ENCODE data around the gene C11orf24.
"Not testable (repeated sequence)": the region's sequence is repeated elsewhere in the genome, so short reads cannot be mapped to it uniquely, and the experiment has no call there.

The C11orf24 gene
- 4.7 to 8.0 (median 6.0) reads per million in 4 donors for total RNA-seq

DNA sequence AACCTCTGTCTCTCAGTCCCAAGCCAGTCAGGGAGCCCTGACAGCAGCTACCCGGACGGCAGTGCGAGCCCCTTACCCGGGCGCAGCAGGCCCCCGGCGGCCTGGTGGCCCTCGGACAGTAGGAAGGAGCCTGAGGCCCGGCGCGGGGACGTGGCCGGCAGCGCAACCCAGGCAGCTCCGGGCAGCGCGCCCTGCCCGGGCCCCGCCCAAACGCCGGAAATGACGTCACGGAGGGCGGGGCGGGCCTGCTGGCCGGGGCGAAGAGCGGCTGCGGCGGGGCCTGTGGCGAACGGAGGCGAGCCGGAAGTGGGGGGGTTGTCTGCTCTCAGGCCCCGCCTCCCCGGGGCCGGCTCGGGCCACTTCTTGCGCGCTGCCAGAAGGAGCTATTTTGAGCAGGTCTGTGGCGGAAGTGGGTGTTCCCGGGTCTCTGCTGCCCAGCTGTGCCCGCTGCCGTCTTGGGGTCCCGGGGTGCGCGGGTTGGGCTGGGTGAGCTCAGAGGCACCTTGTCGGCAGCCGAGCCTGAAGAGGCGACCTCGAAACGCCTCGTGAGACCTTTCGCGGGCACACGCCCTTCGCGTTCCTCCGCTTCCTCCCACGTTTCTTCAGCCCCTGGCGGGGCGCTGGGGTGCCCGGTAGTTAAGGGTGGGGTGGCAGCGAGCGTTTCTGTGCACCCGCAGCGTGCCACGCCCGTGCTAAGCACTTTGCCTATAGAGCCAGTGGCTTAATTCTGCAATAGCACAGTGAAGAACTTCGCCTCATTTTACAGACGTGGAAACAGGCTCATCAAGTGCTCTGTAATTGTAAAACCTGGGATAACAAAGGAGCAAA is at the start of gene C11orf24:
Gene C11orf24 (minus strand): TSS at position 193 of the 828 bp plus-strand sequence. CDS start 8,206 bp downstream, outside the sequence.
- peak; percentile 88 to 95 (median 89) for DNase-seq

DNA sequence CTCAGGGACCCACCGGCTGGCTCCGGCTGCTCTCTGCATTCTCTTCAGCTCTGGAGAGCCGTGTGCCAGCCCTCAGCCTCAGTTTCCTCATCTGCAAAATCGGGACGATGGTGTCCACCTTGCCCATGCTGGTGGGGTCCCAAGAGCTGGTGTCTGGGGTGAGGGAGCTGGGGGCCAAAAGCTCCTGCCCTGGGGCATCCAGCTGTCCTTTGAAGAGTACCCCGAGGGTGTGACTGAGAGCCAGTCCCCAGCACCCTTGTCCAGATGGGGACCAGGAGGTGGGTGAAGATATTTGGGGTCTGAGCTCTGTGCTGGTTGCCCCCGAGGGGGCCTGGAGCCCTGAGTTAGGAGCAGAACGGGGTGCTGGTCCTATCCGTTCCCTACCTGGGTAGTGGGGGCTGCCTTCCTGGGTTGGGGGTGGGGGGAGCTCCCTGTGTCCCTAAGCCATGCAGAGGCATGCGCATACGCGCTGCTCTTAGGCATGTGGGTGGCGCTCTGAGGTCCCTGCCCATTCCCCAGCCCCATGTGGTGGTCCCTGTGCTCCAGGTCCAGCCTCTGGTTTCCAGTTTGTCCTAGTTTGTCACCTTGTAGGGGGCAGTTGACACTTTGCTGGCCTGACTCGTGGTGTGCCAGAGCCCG is 45.5 kb upstream of the C11orf24 start:
- DNase-seq: no peak

DNA sequence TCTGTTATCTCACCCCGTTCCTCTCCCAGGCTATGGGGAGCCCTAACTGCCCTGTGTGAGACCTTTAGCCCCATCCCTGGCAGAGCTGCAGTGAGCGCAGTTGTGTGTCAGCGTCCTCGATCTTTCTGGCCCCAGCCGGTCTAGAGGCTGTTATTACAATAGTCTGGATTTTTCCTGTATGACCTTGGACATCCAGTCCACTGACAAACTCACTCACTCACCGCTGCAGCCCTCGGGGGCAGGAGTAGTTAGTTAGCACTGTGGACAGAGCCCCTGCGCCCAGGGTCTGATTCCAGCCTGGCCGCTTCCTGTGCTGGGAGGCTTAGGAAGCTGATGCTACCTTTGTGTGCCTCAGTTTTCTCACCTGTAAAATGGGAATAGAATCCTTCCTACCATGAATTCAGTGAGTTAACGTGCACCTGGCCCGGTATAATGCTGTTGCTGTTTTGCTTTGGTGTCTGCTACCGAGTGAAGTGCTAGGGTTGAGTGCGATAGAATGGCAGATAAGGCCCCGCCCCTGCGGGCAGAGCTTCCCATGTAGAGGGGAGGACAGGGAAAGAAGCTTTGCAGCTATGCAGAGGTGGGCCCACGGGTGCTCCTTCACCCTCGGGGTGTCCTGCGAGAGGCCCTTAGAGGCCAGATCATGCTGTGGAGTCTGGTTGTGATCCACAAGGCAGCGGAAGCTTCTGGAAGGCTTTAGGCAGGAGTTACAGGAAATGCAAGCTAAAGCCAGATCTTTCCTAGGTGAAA is 43.6 kb upstream of the C11orf24 start:
- no peak for DNase-seq

DNA sequence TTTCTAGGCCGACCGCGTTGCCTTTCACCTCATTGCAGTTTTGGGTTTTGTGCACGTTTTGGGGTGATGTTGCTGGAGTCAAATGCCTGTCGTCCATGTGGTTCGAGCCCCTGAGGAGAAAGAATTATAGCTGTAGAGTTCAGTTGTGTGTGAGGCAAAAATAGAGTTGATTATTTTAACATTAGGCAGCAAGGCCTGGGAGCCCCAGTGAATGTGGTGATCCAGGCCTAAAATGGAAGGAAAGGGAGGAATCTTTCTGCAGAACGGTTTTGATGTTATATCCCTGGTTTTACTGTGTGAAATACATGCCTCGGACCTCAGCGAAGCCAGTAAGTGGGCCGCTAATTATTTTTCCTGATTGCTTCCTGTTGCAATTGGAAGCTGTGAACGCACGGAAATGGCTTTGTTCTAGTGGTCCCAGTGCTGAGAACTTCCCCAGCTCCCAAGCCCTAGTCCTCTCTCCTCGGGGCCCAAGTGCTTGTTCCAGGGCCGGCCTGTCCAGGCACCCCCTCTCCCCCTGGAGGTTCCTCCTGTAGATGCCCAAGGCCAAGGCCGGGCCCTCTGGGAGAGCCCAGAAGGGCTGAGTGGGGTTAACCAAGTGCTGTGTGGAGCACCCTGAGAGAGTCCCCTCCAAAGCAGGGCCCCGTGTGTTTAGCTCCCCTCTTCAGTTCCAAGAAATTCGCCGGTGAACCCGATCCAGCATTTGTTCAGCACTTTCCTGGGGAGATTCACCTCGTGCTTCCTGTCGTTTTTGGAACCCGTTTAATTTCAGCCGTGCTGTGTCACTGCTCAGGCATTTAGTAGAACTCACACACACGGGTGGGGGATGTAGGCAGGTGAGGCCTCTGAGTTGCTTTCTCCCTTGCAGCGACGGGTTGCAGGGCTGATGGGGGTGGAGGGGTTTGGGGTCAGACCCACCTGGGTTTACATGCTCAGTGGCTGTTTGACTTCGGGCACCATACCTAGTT is 42.7 kb upstream of the C11orf24 start:
- no peak for DNase-seq

DNA sequence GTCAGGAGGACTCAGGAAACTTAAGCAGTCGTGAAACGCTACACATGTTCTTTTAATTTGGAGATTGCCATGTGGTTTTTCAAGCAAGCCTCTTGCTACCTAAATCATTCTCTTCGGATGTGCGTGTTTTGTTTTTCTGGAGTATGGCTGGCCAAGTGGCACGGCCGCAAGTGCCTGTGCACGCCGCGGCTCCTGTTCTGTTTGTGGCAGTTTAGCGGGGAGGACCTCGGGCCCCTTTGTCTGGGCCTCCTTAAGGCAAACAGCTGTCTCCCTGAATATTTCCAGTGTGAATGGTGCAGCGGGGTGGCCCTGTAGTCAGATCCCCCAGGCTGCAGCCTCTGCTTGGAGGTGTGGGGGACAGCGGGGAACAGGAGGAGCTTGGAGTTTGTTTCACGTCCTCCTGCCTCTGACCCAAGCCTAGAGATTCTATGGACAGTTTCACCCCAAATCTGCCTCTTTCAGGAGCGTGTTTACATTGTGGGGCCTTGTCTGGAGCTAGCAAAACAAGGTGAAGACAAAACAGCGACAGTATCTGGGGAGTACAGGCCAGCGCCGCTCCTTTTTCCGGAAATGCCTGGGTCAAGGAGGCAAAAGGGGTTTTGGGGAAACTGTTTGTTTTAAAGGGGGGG is 41.9 kb upstream of the C11orf24 start:
- DNase-seq: no peak

DNA sequence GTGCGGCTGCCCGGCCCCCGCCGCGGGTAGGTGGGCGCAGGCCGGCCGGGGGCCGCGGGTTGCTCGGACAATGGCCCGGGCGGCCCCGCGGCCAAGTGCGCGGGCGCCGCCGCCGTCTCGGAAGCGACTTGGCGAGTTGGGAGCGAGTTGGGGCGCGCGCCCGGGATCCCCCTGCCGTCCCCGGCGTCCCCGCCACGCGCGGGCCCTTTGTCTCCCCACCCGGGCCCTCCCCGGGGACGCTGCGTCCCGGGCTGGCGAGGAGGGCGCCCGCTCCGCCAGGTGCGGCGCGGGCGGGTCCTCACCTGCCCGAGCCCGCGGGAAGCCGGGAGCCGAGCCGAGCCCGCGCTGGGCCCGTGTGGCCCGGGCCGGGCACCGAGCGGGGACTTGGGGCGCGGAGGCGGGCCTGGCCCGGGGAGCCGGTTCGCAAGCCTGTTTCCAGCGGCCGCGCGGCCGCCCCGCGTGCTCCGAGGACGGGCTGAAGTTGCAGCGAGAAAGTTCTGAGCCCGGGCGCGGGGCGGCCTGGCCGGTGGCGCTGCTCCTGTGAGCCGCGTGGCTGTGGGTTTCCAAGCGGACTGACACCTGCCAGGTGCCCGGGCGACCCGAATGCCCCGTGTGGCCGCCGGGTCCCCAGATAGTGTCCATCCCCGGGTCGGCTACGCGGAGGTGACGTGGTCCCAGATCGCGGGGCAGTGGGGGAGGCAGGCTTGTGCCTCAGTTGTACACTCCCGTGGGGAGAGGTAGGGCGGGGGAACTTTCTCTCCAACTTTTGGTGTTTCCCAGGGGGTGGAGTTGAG is 41.2 kb upstream of the C11orf24 start:
- DNase-seq: no peak

DNA sequence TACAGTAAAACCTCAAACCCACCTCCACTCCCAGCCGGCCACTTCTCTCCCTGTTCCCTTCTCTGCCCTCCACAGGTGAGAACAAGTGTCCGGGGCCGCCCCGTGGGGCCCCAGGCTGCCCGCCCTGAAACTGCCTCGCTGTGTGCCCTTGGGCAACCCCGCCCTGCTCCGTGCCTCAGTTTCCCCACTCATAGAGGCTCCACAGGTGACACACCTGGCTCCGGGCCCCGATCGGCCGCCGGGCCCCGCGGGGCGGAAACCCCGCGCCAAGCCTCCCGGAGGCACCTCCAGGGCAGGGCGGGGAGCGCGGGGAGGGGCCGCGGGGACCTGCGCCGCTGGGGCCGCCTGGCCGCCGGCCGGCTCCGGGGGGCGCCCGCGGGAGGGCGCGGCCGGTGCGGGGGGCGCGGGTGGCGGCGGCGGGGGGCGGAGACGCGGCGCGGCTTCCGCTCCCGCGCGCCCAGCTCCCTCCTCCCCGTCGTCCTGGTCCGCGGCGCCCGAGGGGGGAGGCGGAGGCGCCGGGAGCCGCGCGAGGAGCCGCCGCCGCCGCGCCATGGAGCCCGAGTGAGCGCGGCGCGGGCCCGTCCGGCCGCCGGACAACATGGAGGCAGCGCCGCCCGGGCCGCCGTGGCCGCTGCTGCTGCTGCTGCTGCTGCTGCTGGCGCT is 40.5 kb upstream of the C11orf24 start, which contains the start of gene LRP5:
Gene LRP5 (plus strand): TSS at position 475 of the 663 bp plus-strand sequence. CDS start 124 bp downstream, at position 599.
- DNase-seq: no peak

DNA sequence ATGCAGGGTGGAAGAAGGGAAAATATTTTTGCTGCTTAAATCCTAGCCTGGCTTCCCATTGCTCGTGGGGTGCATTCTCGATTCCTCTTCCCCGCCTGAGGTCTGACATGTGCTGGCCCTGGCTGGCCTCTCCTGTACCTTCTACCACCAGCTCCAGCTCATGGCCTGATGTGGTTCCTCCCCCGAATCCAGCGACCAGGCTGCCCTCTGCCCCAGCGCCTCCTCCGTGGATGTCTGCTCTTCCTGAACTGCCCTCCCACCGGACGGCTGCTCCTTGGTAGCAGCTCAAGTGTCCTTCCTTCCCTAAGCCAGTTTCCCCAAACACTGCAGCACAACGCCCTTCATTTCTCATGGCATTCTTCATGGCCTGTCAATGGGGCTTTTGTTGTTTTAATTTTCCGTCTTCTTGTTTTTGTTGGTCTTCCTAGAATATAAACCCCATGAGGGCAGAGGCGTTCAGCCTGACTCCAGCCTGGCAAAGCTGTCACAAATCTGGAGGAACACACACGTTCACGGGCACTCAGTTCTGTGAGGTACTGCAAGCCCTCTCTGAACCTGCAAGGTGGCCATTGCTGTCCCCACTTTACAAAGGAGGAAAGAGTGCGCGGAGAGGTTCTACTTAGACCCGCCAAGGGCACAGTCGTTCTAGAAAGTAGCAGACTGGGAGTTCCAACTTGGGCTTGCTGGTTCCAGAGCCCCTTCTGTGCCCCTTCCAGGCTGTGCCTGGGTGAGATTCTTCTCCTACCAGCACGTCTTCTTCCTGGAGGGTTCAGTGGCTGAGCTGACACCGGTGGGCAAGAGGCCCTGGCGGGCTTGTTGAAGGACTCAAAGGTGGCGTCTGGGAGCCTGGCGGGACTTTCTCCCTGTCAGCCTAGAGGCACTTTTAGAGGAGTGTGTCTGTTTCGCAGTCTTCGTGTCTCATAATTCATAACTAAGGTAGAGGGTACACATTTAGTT is 39.7 kb upstream of the C11orf24 start:
- no peak for DNase-seq

DNA sequence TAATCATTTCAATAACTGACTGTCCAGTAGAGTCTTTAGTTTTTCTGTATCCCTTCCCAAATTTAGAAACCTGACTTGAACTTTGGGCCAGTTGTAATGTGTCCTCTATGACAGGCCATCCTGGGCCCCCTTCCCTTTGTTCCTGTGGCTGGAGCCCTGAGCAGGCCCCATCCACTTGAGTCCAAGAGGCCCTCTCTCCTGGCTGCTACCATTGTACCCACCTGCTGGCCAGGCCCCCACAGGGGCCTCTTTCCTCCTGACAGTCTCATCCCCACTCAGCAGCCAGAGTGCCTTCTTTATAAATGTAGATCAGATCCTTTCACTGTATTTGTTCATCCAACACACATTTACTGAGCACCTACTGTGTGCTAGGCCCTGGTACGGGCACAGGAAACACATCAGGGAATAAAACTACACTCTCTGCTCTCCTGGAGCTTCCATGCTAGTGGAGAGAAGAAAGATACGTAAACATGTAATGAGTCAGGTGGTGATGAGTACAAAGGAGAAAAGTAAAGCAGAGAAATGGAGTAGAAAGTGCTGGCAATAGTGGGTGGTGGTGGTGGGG is 37.9 kb upstream of the C11orf24 start:
- DNase-seq: no peak

DNA sequence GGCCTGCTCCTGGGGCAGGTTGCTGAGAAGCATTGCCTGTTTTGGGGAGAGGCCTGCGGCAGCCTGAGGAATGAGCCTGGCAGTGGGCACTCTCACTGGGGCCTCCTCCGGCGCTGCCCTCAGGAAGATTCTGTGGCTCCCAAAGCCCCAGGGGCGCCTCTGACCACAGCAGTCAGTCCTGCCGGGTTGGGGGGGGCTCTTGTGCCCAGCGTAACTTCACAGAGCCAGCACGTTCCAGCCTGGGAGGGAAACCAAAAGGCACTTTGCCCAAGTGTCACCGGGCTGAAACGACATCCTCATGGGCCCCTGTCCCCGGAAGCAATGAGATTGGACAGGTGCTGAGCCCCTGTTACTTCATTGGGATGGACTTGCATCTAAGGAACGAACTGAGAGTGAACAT is 36.3 kb upstream of the C11orf24 start:
- DNase-seq: no peak

DNA sequence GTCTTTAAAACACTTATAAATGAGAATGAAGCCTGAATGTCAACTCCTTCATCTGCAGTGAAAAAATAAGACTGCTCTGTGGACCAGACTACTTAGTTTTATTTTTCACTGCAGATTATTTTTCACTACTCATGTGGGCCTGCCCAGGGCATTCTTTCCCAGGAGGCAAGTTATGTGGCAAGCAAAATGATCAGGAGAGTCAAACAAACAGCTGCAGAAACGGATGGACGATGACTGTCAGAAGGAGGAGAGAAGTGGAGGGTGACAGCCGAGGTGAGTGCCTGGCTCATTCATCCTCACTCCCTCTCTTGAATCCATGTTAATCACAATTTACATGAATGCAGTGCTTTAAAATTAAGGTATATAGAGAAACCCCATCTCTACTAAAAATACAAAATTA is 34.9 kb upstream of the C11orf24 start:
- DNase-seq: no peak

DNA sequence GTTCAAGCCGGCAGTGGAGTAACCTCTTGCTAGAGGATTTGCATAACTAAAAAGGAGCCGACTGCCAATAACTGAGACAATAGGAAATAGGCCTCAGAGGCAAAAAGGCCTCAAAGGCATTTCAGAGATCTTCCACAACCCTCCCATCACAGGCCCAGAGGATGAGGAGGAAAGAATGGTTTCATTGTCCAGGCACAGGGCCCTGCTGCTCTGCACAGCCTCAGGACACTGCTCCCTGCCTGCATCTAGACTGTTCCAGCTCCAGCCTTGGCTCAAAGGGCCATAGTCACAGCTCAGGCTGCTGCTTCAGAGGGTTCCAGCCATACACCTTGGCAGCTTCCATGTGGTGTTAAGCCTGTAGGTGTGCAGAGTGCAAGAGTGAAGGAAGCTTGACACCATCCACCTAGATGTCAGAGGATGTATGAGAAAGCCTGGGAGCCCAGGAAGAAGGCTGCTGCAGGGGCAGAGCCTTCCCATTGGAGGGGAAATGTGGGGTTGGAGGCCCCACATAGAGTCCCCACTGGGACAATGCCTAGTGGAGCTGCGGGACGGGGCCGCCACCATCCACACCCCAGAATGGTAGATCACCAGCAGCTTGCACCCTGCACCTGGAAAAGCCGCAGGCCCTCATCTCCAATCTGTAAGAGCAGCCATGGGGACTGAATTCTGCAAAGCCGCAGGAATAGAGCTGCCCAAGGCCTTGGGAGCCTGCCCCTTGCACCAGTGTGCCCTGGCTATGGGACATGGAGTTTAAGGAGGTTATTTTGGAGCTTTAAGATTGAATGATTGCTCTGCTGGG is 32.4 kb upstream of the C11orf24 start:
- DNase-seq: no peak

DNA sequence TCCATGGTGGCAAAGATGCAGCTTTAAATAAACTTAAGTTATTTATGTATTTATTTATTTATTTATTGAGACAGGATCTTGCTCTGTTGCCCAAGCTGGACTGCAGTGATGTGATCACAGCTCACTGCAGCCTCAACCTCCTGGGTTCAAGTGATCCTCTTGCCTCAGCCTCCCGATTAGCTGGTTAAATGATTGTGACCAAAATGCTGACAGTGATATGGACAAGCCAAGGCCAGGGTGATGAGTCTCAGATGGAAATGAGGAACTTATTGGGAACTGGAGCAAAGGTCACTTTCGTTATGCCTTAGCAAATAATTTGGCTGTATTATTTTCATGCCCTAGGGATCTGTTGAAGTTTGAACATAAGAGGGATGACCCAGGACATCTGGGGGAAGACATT is 31.3 kb upstream of the C11orf24 start:
- DNase-seq: no peak

DNA sequence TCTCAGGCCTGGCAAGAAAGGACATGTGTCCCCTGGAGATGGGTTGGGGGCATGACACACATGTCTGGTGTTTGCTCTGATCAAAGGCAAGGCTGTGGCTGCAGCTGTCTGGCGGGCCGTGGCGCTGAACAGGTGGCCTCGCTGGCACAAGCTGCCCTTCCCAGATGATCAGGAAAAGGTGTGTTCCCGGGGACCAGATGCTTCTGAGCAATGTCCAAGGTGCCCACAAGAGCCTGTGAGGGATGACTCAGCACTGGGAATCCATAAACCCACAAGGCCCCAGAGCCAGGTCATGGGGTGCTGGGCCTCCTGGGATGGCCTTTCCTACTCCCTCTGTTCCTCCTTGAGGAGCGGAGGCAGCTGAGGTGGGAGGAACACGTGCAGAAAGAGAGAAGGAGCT is 30.9 kb upstream of the C11orf24 start:
- DNase-seq: no peak

DNA sequence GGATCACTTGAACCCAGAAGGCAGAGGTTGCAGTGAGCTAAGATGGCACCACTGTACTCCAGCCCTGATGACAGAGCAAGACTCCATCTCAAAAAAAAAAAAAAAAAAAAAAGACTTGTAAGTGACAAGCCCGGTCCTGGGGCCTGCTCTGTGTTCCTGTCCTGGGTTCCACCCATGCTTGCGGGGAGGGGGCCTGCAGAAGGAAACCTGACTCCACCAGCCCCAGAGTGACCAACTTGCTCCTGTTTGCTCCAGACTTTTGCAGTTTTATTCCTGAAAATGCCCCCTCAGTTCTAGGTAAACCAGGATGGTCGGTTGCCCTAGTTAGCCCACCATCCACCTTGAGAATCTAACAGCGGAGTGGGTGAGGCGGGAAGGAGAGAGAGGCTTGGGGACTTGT is 30.5 kb upstream of the C11orf24 start:
- DNase-seq: no peak

DNA sequence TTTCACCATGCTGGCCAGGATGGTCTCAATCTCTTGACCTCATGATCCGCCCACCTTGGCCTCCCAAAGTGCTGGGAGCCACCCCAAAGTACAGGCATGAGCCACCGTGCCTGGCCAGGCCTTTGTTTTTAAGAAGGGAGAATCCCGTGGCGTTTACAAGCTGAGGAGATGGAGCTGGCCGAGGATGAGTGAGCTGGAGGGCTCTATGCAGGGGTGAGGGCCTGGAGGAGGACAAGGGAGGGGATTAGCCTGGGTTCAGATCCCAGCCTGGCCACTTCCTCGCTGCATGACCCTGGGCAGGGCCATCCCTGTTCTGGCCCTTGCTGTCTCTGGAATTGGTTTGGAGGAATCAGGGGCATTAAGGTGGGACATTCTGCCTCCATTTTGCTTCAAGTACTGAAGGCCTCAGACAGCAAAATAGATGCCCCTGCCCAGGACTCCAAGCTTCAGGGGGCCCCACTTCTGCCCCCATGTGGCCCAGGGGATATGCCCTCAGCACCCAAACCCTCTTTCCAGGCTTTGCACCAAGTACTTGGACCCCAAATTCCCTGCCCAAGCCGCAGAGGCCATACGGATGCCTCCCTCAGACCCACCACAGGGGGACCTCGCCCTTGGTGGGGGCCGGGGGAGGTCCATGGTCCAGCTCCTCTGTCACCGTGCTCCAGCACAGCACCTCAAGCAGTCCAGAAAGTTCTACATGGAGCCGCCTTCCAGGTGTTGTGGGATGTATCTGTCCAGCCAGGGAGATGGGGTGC is 28.5 kb upstream of the C11orf24 start:
- no peak for DNase-seq

DNA sequence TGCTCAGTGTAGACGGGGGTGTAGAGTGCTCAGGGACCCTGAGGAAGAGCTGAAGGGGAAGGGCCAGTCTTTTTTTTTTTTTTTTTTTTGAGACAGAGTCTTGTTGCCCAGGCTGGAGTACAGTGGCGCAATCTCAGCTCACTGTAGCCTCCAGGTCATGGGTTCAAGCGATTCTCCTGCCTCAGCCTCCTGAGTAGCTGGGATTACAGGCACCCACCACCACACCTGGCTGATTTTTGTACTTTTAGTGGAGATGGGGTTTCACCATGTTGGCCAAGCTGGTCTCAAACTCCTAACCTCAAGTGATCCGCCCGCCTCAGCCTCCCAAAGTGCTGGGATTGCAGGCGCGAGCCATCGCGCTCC is 27.7 kb upstream of the C11orf24 start:
- DNase-seq: not testable (repeated sequence)
